OCI-LY1 (cell line): ENCODE results near the gene DCLK1.

Source experiments
- H2AFZ ChIP-seq: fragments of 200-600 bp; sonication (generic), shearing (Covaris generic); 2 replicates; pipeline ENCODE4 v1.6.0; 2014; ENCODE audit warnings: antibody characterized with exemption, mild to moderate bottlenecking, low read length
- H3F3A ChIP-seq: fragments of 200-600 bp; sonication (generic), shearing (Covaris generic); 2 replicates; pipeline ENCODE4 v1.6.0; 2014; ENCODE audit warnings: mild to moderate bottlenecking, antibody characterized with exemption, low read length, moderate library complexity; ENCODE audit not compliant: insufficient read depth
- H3K27ac ChIP-seq: fragments of 200-600 bp; sonication (generic); 2 replicates; pipeline ENCODE4 v1.5.1; 2014; ENCODE audit warnings: low read length, mixed run types, mild to moderate bottlenecking, low read depth; ENCODE audit not compliant: poor library complexity, severe bottlenecking
- H3K27me3 ChIP-seq: fragments of 200-600 bp; sonication (generic); 2 replicates; pipeline ENCODE4 v1.6.0; 2014; ENCODE audit warnings: antibody characterized with exemption, mild to moderate bottlenecking, low read length, moderate library complexity; ENCODE audit not compliant: insufficient read depth
- H3K36me3 ChIP-seq: fragments of 200-600 bp; sonication (generic); 2 replicates; pipeline ENCODE4 v1.6.1; 2014; ENCODE audit warnings: mild to moderate bottlenecking, antibody characterized with exemption, low read length, moderate library complexity, mixed read lengths; ENCODE audit not compliant: insufficient read depth
- H3K4me1 ChIP-seq: fragments of 200-600 bp; sonication (generic); 2 replicates; pipeline ENCODE4 v1.5.1; 2014; ENCODE audit warnings: mild to moderate bottlenecking, low read length, moderate library complexity; ENCODE audit not compliant: insufficient read depth, severe bottlenecking
- H3K4me2 ChIP-seq: fragments of 200-600 bp; sonication (generic), shearing (Covaris generic); 2 replicates; pipeline ENCODE4 v1.6.1; 2014; ENCODE audit warnings: low read length
- H3K4me3 ChIP-seq: fragments of 200-600 bp; sonication (generic); 2 replicates; pipeline ENCODE4 v1.5.1; 2014; ENCODE audit warnings: low read length, low read depth, mild to moderate bottlenecking, mixed read lengths; ENCODE audit not compliant: poor library complexity, severe bottlenecking
- H3K79me2 ChIP-seq: fragments of 200-600 bp; shearing (Covaris generic); 2 replicates; pipeline ENCODE4 v1.6.1; 2016; ENCODE audit warnings: mixed run types, low read length, mixed read lengths; ENCODE audit not compliant: insufficient read depth
- H3K9ac ChIP-seq: fragments of 200-600 bp; sonication (generic), shearing (Covaris generic); 2 replicates; pipeline ENCODE4 v1.6.1; 2014; ENCODE audit warnings: mild to moderate bottlenecking, low read length, mixed read lengths
- H3K9me2 ChIP-seq: fragments of 200-600 bp; sonication (generic), shearing (Covaris generic); 2 replicates; pipeline ENCODE4 v1.6.1; 2014; ENCODE audit warnings: low read depth, mild to moderate bottlenecking, low read length, mixed read lengths
- H3K9me3 ChIP-seq: fragments of 200-600 bp; shearing (Covaris generic); 2 replicates; pipeline ENCODE4 v1.6.1; 2014; ENCODE audit warnings: low read length, mixed read lengths
- H4K20me1 ChIP-seq: fragments of 200-600 bp; sonication (generic), shearing (Covaris generic); 2 replicates; pipeline ENCODE4 v1.6.0; 2016; ENCODE audit warnings: mild to moderate bottlenecking, low read length; ENCODE audit not compliant: insufficient read depth
- CTCF ChIP-seq: fragments of 200-600 bp; sonication (generic), shearing (Covaris generic); IDR thresholded peaks from 2 replicates; pipeline ENCODE4 v1.5.1; 2017; ENCODE audit warnings: mild to moderate bottlenecking, antibody characterized with exemption, low read length, moderate library complexity, mixed read lengths
- EZH2 ChIP-seq: fragments of 200-600 bp; sonication (generic), shearing (Covaris generic); IDR thresholded peaks from 2 replicates; pipeline ENCODE4 v1.8.0; 2017; ENCODE audit warnings: borderline replicate concordance, mixed run types, mild to moderate bottlenecking, antibody characterized with exemption, low read length, moderate library complexity, mixed read lengths

Gene DCLK1

GRCh38 chr13:35744566-35745178 lies 386.5 kb downstream of the DCLK1 start:
- no peaks in the 10 kb centered on the region for H3K79me2 ChIP-seq
- no peaks in the 10 kb centered on the region for H3F3A ChIP-seq
- TF ChIP-seq CTCF (no peak), EZH2 (no peak)
- H3K9me2 ChIP-seq = no peaks in the 10 kb centered on the region
- H3K4me1 ChIP-seq = no peaks in the 10 kb centered on the region
- H3K36me3 ChIP-seq = no peaks in the 10 kb centered on the region
- no peak overlapping the region for H2AFZ ChIP-seq
- H3K9ac ChIP-seq = no peak overlapping the region
- no peak overlapping the region for H3K4me2 ChIP-seq
- H3K9me3 ChIP-seq = no peaks in the 10 kb centered on the region
- H3K4me3 ChIP-seq = no peak overlapping the region
- H3K27me3 ChIP-seq = no peaks in the 10 kb centered on the region
- no peak overlapping the region for H3K27ac ChIP-seq
- no peaks in the 10 kb centered on the region for H4K20me1 ChIP-seq

- H3K4me2 ChIP-seq = no peak overlapping the region
- H3K4me1 ChIP-seq = no peaks in the 10 kb centered on the region
- no peaks in the 10 kb centered on the region for H3K79me2 ChIP-seq
- no peaks in the 10 kb centered on the region for H3K9me3 ChIP-seq
- no peaks in the 10 kb centered on the region for H3K36me3 ChIP-seq
- H3K4me3 ChIP-seq = no peak overlapping the region
- H3K9ac ChIP-seq = no peak overlapping the region
- H2AFZ ChIP-seq = no peak overlapping the region
- TF ChIP-seq CTCF (no peak), EZH2 (no peak)
- no peaks in the 10 kb centered on the region for H3K9me2 ChIP-seq
- H3K27ac ChIP-seq = no peak overlapping the region
- H4K20me1 ChIP-seq = no peaks in the 10 kb centered on the region
- no peaks in the 10 kb centered on the region for H3F3A ChIP-seq
- H3K27me3 ChIP-seq = no peaks in the 10 kb centered on the region
Observed at GRCh38 chr13:35744144-35744543, 387.0 kb downstream of the DCLK1 start.

GRCh38 chr13:35743165-35743564 lies 388.0 kb downstream of the DCLK1 start:
- H4K20me1 ChIP-seq = no peaks in the 10 kb centered on the region
- no peaks in the 10 kb centered on the region for H3F3A ChIP-seq
- no peaks in the 10 kb centered on the region for H3K79me2 ChIP-seq
- no peak overlapping the region for H2AFZ ChIP-seq
- no peak for TF ChIP-seq EZH2
- no peak for TF ChIP-seq CTCF
- H3K9ac ChIP-seq = no peak overlapping the region
- H3K27ac ChIP-seq = no peak overlapping the region
- no peak overlapping the region for H3K4me2 ChIP-seq
- H3K4me1 ChIP-seq = no peaks in the 10 kb centered on the region
- no peak overlapping the region for H3K4me3 ChIP-seq
- no peaks in the 10 kb centered on the region for H3K27me3 ChIP-seq
- no peaks in the 10 kb centered on the region for H3K9me3 ChIP-seq
- H3K36me3 ChIP-seq = no peaks in the 10 kb centered on the region
- H3K9me2 ChIP-seq = no peaks in the 10 kb centered on the region
